Activated CD4-positive, alpha-beta T cell treated with anti-CD3 and anti-CD28 coated beads, Interleukin-2, Interleukin-4, amounts not matched to agents 100 ng/mL and 50 ng/mL, durations not matched to agents 16 hours and 8 hours (primary cell): ENCODE measurements around the gene ACBD6.
A peak's percentile ranks its signal among the peaks of the same experiment; 100 is the strongest.

Experiments
- DNase-seq: peaks from one replicate; pipeline ENCODE4 v3.0.0-alpha.2; 2020; ENCODE audit warnings: low spot score

ACBD6 gene

GRCh38 chr1:180255536-180256340 is 246.6 kb downstream of the ACBD6 start:
- no peak for DNase-seq

GRCh38 chr1:180254854-180255253 is 247.5 kb downstream of the ACBD6 start:
- no peak for DNase-seq

- no peak for DNase-seq
These were observed 247.9 kb downstream of the ACBD6 start for GRCh38 chr1:180254496-180254819.

GRCh38 chr1:180253585-180254495 is 248.5 kb downstream of the ACBD6 start:
- no peak for DNase-seq

- DNase-seq: peak; percentile 79
These were observed 249.5 kb downstream of the ACBD6 start for GRCh38 chr1:180252638-180253536.

GRCh38 chr1:180251526-180252305 is 250.7 kb downstream of the ACBD6 start:
- DNase-seq: no peak

GRCh38 chr1:180250883-180251509 is 251.4 kb downstream of the ACBD6 start:
- DNase-seq: no peak

- no peak for DNase-seq
These were observed 251.9 kb downstream of the ACBD6 start for GRCh38 chr1:180250499-180250770.

- DNase-seq: no peak
These were observed 252.5 kb downstream of the ACBD6 start for GRCh38 chr1:180249725-180250498.

- DNase-seq: no peak
These were observed 253.4 kb downstream of the ACBD6 start for GRCh38 chr1:180248731-180249681.

GRCh38 chr1:180248176-180248575 is 254.2 kb downstream of the ACBD6 start:
- DNase-seq: no peak

GRCh38 chr1:180247580-180247979 is 254.8 kb downstream of the ACBD6 start:
- DNase-seq: no peak

GRCh38 chr1:180247061-180247460 is 255.3 kb downstream of the ACBD6 start:
- no peak for DNase-seq

- no peak for DNase-seq
These were observed 255.8 kb downstream of the ACBD6 start for GRCh38 chr1:180246579-180246978.

- no peak for DNase-seq
These were observed 257.5 kb downstream of the ACBD6 start for GRCh38 chr1:180244840-180245239.

GRCh38 chr1:180243517-180244221 is 258.7 kb downstream of the ACBD6 start:
- DNase-seq: no peak

GRCh38 chr1:180241716-180242544 is 260.4 kb downstream of the ACBD6 start:
- no peak for DNase-seq
